ENCODE measurements around the gene OTUD6A. TPM values are rescaled to one million over a fixed set of nuclear protein-coding genes. Genes with fewer than 3 reads are reported as not detected.

The OTUD6A gene
- total and polyA plus RNA-seq, 9 of the 15 experiments (the other 6 are each of a cell fraction or from before 2014, with no cell fraction given) = not detected

- TF ChIP-seq FOXP4 (CRISPR knock-in tag; IDR thresholded peaks at IDR 0.05; ENCODE audit: borderline replicate concordance) = no peak
- TF ChIP-seq, protein P1, sequence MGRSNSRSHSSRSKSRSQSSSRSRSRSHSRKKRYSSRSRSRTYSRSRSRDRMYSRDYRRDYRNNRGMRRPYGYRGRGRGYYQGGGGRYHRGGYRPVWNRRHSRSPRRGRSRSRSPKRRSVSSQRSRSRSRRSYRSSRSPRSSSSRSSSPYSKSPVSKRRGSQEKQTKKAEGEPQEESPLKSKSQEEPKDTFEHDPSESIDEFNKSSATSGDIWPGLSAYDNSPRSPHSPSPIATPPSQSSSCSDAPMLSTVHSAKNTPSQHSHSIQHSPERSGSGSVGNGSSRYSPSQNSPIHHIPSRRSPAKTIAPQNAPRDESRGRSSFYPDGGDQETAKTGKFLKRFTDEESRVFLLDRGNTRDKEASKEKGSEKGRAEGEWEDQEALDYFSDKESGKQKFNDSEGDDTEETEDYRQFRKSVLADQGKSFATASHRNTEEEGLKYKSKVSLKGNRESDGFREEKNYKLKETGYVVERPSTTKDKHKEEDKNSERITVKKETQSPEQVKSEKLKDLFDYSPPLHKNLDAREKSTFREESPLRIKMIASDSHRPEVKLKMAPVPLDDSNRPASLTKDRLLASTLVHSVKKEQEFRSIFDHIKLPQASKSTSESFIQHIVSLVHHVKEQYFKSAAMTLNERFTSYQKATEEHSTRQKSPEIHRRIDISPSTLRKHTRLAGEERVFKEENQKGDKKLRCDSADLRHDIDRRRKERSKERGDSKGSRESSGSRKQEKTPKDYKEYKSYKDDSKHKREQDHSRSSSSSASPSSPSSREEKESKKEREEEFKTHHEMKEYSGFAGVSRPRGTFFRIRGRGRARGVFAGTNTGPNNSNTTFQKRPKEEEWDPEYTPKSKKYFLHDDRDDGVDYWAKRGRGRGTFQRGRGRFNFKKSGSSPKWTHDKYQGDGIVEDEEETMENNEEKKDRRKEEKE (IDR thresholded peaks at IDR 0.05; ENCODE audit: borderline replicate concordance in 1 of 2, control insufficient read depth in 1 of 2, low read depth in 2 of 2, low read length in 1 of 2) = no peak
These were observed 39.6 kb upstream of the OTUD6A start (continued) for GRCh38 chrX:70022616-70023015.

DNA sequence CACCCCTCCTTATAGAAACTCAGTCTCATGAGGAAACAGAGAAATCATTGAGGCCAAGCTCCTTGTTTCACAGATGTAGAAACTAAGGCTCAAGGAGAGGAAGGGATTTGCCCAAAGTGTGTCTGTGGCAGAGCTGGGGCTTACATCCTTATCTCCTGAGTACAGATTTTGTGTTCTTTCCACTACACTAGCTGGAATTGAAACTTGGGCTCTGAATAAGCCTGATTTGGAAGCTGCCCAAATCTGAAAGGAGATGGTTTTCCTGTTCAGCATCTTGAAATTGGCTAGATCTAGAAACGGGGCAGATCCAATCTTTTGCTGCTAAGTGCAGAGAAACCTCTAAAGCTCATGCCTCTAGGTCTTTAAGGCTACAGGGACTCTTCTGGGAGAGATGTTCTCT is 36.8 kb upstream of the OTUD6A start:
- Histone ChIP-seq H3K9me1 (ENCODE audit: control insufficient read depth, insufficient read depth, low read length) (no peaks in the 10 kb centered on the region), H3K79me2 (ENCODE audit: control insufficient read depth, insufficient read depth, low read length) (no peaks in the 10 kb centered on the region), H3K27ac (ENCODE audit: extremely low read depth, low read depth, low read length) (no peak overlapping the region), H2AFZ (ENCODE audit: low read depth, low read length) (no peak overlapping the region), H3K4me2 (ENCODE audit: insufficient read depth, low read length) (no peak overlapping the region), H3K4me3 (no peak overlapping the region), H3K27me3 (ENCODE audit: control insufficient read depth in 2 of 2, insufficient read depth in 2 of 2, low read length in 2 of 2) (no peaks in the 10 kb centered on the region; a peak in 1 of 5 replicates), H4K20me1 (replicated peaks; ENCODE audit: control insufficient read depth, insufficient read depth, low read length) (no peaks in the 10 kb centered on the region; the same call in 1 of the 2 replicates), H3K9me3 (replicated peaks; ENCODE audit: control insufficient read depth, insufficient read depth, low read depth, low read length) (no peaks in the 10 kb centered on the region), H3K36me3 (ENCODE audit: control insufficient read depth, insufficient read depth, low read length) (no peaks in the 10 kb centered on the region), H3K4me1 (replicated peaks in 1 of 2; ENCODE audit: control insufficient read depth in 2 of 2, insufficient read depth in 2 of 2, low read length in 2 of 2) (no peaks in the 10 kb centered on the region), H3K9ac (ENCODE audit: insufficient read depth in 1 of 2, low read depth in 2 of 2, low read length in 2 of 2) (no peak overlapping the region)
- no peak for TF ChIP-seq ZNF174 (CRISPR knock-in tag; IDR thresholded peaks at IDR 0.05)
- TF ChIP-seq FOXJ2 (tag; IDR thresholded peaks at IDR 0.05) = no peak
- no peak for TF ChIP-seq DEAF1 (CRISPR knock-in tag; IDR thresholded peaks at IDR 0.05)
- TF ChIP-seq BHLHE40 (IDR thresholded peaks at IDR 0.05; ENCODE audit: low read length) = no peak
- TF ChIP-seq CREM (IDR thresholded peaks at IDR 0.05; ENCODE audit: low read depth) = no peak
- TF ChIP-seq RBM14 (IDR thresholded peaks at IDR 0.05; ENCODE audit: borderline replicate concordance, insufficient read depth, low read depth, low read length) = no peak
- TF ChIP-seq RBM22 (IDR thresholded peaks at IDR 0.05; ENCODE audit: low read depth, low read length, poor library complexity, severe bottlenecking) = no peak
- TF ChIP-seq NONO (IDR thresholded peaks at IDR 0.05; ENCODE audit: low read depth in 2 of 2, low read length in 1 of 2) = no peak
- no peak for TF ChIP-seq HNRNPUL1 (IDR thresholded peaks at IDR 0.05; ENCODE audit: low read length)
- TF ChIP-seq CCNT2 (IDR thresholded peaks at IDR 0.05; ENCODE audit: borderline replicate concordance, extremely low read depth, insufficient read length, low read depth, low read length) = no peak
- intact Hi-C loops (cut with micrococcal nuclease) = no loop called here
- no peak for FAIRE-seq
- ChIA-PET CTCF (ENCODE audit: low intra/inter-chr PET ratio) (no interaction called here), POLR2A (interaction anchor here (0.8 kb wide), 1 partner anchor 471 kb away, joined by 3 read pairs; no protein-coding TSS in a partner anchor)
- BruUV-seq (replicated peaks) = no TSS peak
- in situ Hi-C loops (cut with MboI) = loop anchor here (25.0 kb wide), 1 partner anchor 488 kb away; no protein-coding TSS in a partner anchor
- WGBS (ENCODE audit: insufficient coverage, low coverage, missing lambda C conversion rate) = 0% methylated on average over 1 of the region's 1 CpG
- no peak for ATAC-seq
- DNase-seq (ENCODE audit: extremely low read depth in 1 of 4, low spot score in 3 of 4) = no peak
